HT1080 (cell line): Measurements from ENCODE around the gene WNK3. TPM values are rescaled to one million over a fixed set of nuclear protein-coding genes. Genes with fewer than 3 reads are reported as not detected.

Source experiments
- DNase-seq: peaks from one replicate; pipeline ENCODE4 v3.0.0-alpha.2; 2015; ENCODE audit warnings: low read depth
- small RNA-seq: library from RNA; depleted of rRNA; stranded (forward); fragments of <200 nt; gene quantifications from one replicate; pipeline ENCODE3, GENCODE V24; 2014
- total RNA-seq: library from RNA; depleted of rRNA; stranded (reverse); fragments of >200 nt; shearing (Covaris generic); gene quantifications from 2 replicates; pipeline ENCODE4 v1.2.3, GENCODE V29; 2014; rRNA removed

Gene WNK3
- total RNA-seq, 1 experiment from 2014 or later = 0.02 TPM

- DNase-seq = no peak
Observed at GRCh38 chrX:54171527-54172250, 186.2 kb downstream of the WNK3 start.

- DNase-seq = no peak
Observed at GRCh38 chrX:54171091-54171490, 186.8 kb downstream of the WNK3 start.

GRCh38 chrX:54166915-54167314 is 190.9 kb downstream of the WNK3 start:
- DNase-seq = no peak

- DNase-seq = no peak
Observed at GRCh38 chrX:54157561-54157960, 200.3 kb downstream of the WNK3 start.

Small RNAs within 50 kb of the gene (small RNA-seq; reads per million reads assigned to genes)
- not detected for gene AL589872.1
- gene RNU6-434P = not detected

Other genes starting within 250 kb of the WNK3 start
- 5.9 and 10.0 TPM in 2 replicates for gene FAM120C, start 174.8 kb downstream of the WNK3 start, total RNA-seq
- gene TSR2, start 82.4 kb upstream of the WNK3 start, total RNA-seq = 25.6 and 29.3 TPM in 2 replicates
- 4.9 and 7.5 TPM in 2 replicates for gene FGD1, start 138.2 kb upstream of the WNK3 start, total RNA-seq
- gene GNL3L, start 172.2 kb upstream of the WNK3 start, total RNA-seq = 52.9 and 60.3 TPM in 2 replicates